PC-3 (cell line): ENCODE measurements around the gene CXorf65. TPM values are rescaled to one million over a fixed set of nuclear protein-coding genes. Genes with fewer than 3 reads are reported as not detected.

ENCODE experiments used
- ATAC-seq: fragments of 200-7000 bp; cut with Tn5 transposase; 2 replicates; pipeline ENCODE4 v1.9.1; 2020; ENCODE audit warnings: mild to moderate bottlenecking, moderate library complexity
- BruUV-seq: library from RNA; stranded (reverse); fragments of 400-500 nt; replicated peaks from 2 replicates; lab custom pipeline; 2021; lab: Mats Ljungman, UMichigan
- CTCF ChIA-PET: fragments of 300-600 bp; sonication (Branson Sonifier 250); formaldehyde crosslinking; loops from one replicate; lab custom pipeline; 2022; ENCODE audit warnings: antibody characterized with exemption; lab: Charles Lee
- POLR2A ChIA-PET: fragments of 300-600 bp; sonication (Branson Sonifier 250); formaldehyde crosslinking; loops from one replicate; lab custom pipeline; 2022; ENCODE audit warnings: antibody characterized with exemption; ENCODE audit not compliant: unreplicated experiment; lab: Charles Lee
- DNase-seq: peaks from one replicate; pipeline ENCODE4 v3.0.0-alpha.2; 2015
- H2AFZ ChIP-seq: fragments of 300-600 bp; sonication (generic); 2 replicates; pipeline ENCODE4 v1.6.0; 2016; ENCODE audit warnings: antibody characterized with exemption, low read length
- H3F3A ChIP-seq: fragments of 300-600 bp; sonication (generic); one replicate; pipeline ENCODE4 v1.6.0; 2017; ENCODE audit warnings: antibody characterized with exemption, low read length, control low read depth, mild to moderate bottlenecking; ENCODE audit not compliant: unreplicated experiment
- H3K27ac ChIP-seq: fragments of 300-600 bp; sonication (generic); 2 replicates; pipeline ENCODE4 v1.5.1; 2016; ENCODE audit warnings: mild to moderate bottlenecking, low read length
- H3K27me3 ChIP-seq: fragments of 300-600 bp; sonication (generic); 2 replicates; pipeline ENCODE4 v1.6.1; 2016; ENCODE audit warnings: low read length, mixed read lengths
- H3K36me3 ChIP-seq: fragments of 300-600 bp; sonication (generic); 2 replicates; pipeline ENCODE4 v1.6.1; 2016; ENCODE audit warnings: low read depth, mixed run types, low read length, mixed read lengths
- H3K4me1 ChIP-seq: fragments of 300-600 bp; sonication (generic); 2 replicates; pipeline ENCODE4 v1.5.1; 2016; ENCODE audit warnings: low read length; ENCODE audit not compliant: insufficient read depth
- H3K4me2 ChIP-seq: fragments of 300-600 bp; sonication (generic); 2 replicates; pipeline ENCODE4 v1.6.0; 2016; ENCODE audit warnings: low read length
- H3K4me3 ChIP-seq: fragments of 300-600 bp; sonication (generic); 2 replicates; pipeline ENCODE4 v1.5.1; 2016; ENCODE audit warnings: mild to moderate bottlenecking, low read length, mixed read lengths
- H3K79me2 ChIP-seq: fragments of 300-600 bp; sonication (generic); 2 replicates; pipeline ENCODE4 v1.6.1; 2017; ENCODE audit warnings: low read length, mixed read lengths
- H3K9ac ChIP-seq: fragments of 300-600 bp; sonication (generic); 2 replicates; pipeline ENCODE4 v1.6.0; 2016; ENCODE audit warnings: mild to moderate bottlenecking, low read length
- H3K9me2 ChIP-seq: fragments of 300-600 bp; sonication (generic); replicated peaks from 2 replicates; pipeline ENCODE4 v1.6.1; 2016; ENCODE audit warnings: mixed run types, low read length, mixed read lengths
- H3K9me3 ChIP-seq: fragments of 300-600 bp; sonication (generic); 2 replicates; pipeline ENCODE4 v1.6.1; 2016; ENCODE audit warnings: low read length, mixed read lengths
- H4K20me1 ChIP-seq: fragments of 300-600 bp; sonication (generic); 2 replicates; pipeline ENCODE4 v1.6.1; 2016; ENCODE audit warnings: low read length, mixed read lengths
- EZH2 ChIP-seq: fragments of 300-600 bp; sonication (generic); IDR thresholded peaks from one replicate; pipeline ENCODE4 v1.6.1; 2017; ENCODE audit warnings: antibody characterized with exemption, mild to moderate bottlenecking, low read length; ENCODE audit not compliant: unreplicated experiment
- EZH2phosphoT487 ChIP-seq: fragments of 300-600 bp; sonication (generic); IDR thresholded peaks from 2 replicates; pipeline ENCODE4 v1.6.1; 2018; ENCODE audit warnings: mild to moderate bottlenecking, antibody characterized with exemption, low read length, borderline replicate concordance
- intact Hi-C: fragments of 100-400 bp; cut with micrococcal nuclease; formaldehyde crosslinking; loops from 2 replicates; pipeline ENCODE4 v1.9.0; 2023
- total RNA-seq: library from RNA; depleted of rRNA; stranded (reverse); fragments of >200 nt; gene quantifications from 2 replicates; pipeline ENCODE4 v1.2.3, GENCODE V29; 2014
- TF ChIP-seq, protein P1 (sequence below): fragments of 300-600 bp; sonication (generic); conservative IDR thresholded peaks from 2 replicates; pipeline ENCODE4 v1.5.1; 2017; ENCODE audit warnings: antibody characterized with exemption, low read depth, mild to moderate bottlenecking, low read length

The CXorf65 gene
- total RNA-seq, 1 experiment from 2014 or later = not detected

DNA sequence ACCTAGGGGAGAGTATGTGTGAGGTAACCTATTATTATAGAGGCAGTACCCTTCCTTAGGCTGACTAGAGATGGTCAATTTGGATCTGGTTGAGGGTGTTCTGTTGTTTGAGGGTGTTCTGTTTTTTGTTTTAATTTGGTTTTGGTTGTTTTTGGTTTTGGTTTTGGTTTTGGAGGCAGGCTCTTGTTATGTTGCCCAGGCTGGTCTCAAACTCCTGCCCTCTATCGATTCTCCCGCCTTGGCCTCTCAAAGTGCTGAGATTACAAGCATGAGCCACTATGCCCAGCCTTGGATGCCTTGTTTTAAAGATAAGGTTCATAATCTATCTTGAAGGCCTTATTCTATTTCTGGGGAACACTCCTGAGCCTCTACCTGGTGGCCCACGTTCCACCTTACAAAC lies 912 bp downstream of the CXorf65 start:
- CTCF ChIA-PET = no interaction called here
- Histone ChIP-seq H3F3A (no peaks in the 10 kb centered on the region), H3K4me3 (no peak overlapping the region), H3K27me3 (no peaks in the 10 kb centered on the region), H3K36me3 (no peaks in the 10 kb centered on the region), H4K20me1 (no peaks in the 10 kb centered on the region), H3K9ac (no peak overlapping the region), H3K27ac (no peak overlapping the region), H3K9me2 (no peaks in the 10 kb centered on the region), H3K79me2 (no peaks in the 10 kb centered on the region), H3K4me1 (no peaks in the 10 kb centered on the region), H3K9me3 (no peaks in the 10 kb centered on the region), H2AFZ (no peak overlapping the region), H3K4me2 (no peak overlapping the region)
- DNase-seq (no peak), ATAC-seq (no peak)
- POLR2A ChIA-PET = no interaction called here
- BruUV-seq = no TSS peak
- TF ChIP-seq, protein P1, sequence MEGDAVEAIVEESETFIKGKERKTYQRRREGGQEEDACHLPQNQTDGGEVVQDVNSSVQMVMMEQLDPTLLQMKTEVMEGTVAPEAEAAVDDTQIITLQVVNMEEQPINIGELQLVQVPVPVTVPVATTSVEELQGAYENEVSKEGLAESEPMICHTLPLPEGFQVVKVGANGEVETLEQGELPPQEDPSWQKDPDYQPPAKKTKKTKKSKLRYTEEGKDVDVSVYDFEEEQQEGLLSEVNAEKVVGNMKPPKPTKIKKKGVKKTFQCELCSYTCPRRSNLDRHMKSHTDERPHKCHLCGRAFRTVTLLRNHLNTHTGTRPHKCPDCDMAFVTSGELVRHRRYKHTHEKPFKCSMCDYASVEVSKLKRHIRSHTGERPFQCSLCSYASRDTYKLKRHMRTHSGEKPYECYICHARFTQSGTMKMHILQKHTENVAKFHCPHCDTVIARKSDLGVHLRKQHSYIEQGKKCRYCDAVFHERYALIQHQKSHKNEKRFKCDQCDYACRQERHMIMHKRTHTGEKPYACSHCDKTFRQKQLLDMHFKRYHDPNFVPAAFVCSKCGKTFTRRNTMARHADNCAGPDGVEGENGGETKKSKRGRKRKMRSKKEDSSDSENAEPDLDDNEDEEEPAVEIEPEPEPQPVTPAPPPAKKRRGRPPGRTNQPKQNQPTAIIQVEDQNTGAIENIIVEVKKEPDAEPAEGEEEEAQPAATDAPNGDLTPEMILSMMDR = no peak
- TF ChIP-seq EZH2 (no peak), EZH2phosphoT487 (no peak)
- intact Hi-C loops = no loop called here

DNA sequence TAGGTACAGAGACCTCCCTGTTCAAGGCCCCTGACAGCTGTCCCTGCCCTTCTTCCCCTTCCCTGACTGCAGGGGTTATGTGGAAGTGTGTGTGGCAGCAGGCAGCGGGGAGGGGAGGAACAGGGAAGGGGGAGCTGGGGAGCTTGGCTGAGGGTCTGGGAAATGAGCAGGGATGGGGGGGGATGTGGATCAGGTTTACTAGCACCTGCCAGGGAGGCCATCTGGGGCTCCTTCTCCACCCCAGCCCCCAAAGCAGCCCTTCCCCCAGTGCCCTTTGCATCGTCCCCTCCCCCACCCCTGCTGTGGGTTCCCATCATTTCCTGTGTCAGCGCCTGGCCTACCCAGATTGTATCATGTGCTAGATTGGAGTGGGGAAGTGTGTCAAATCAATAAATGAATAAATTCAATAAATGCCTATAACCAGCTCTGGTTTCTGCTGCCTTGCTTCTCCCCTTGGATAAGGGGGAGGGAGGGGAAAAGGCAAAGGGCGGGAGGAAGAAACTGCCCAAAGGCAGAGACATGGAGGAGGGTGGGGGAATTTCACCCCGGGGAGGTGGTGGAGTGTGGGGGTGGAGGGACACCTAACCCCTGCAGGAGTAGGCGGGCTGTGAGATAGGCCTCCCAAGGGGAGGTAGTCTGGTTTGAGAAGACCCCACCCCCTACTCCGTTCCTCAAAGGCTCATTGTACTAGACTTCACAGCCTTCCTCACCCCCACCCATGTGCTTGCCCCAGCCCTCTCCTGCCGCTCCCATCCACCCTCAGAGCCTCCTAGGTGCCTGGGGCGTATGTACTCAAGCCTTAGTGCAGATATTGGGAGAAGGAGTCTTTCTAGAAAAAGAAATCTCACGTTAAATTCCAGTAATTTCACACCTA lies 3.2 kb downstream of the CXorf65 start:
- no peak overlapping the region for H3K9ac ChIP-seq
- no peak for ATAC-seq
- no peaks in the 10 kb centered on the region for H3K36me3 ChIP-seq
- no peak for DNase-seq
- no peaks in the 10 kb centered on the region for H3F3A ChIP-seq
- H3K79me2 ChIP-seq = no peaks in the 10 kb centered on the region
- TF ChIP-seq EZH2 (no peak), EZH2phosphoT487 (no peak)
- TF ChIP-seq, protein P1 = no peak
- H3K4me2 ChIP-seq = no peak overlapping the region
- no peak overlapping the region for H2AFZ ChIP-seq
- no peak overlapping the region for H3K4me3 ChIP-seq
- no peaks in the 10 kb centered on the region for H3K9me2 ChIP-seq
- no peaks in the 10 kb centered on the region for H3K27me3 ChIP-seq
- intact Hi-C loops = no loop called here
- POLR2A ChIA-PET = no interaction called here
- CTCF ChIA-PET = no interaction called here
- no peak overlapping the region for H3K27ac ChIP-seq
- H3K9me3 ChIP-seq = no peaks in the 10 kb centered on the region
- H3K4me1 ChIP-seq = no peaks in the 10 kb centered on the region
- BruUV-seq = no TSS peak
- H4K20me1 ChIP-seq = no peaks in the 10 kb centered on the region

DNA sequence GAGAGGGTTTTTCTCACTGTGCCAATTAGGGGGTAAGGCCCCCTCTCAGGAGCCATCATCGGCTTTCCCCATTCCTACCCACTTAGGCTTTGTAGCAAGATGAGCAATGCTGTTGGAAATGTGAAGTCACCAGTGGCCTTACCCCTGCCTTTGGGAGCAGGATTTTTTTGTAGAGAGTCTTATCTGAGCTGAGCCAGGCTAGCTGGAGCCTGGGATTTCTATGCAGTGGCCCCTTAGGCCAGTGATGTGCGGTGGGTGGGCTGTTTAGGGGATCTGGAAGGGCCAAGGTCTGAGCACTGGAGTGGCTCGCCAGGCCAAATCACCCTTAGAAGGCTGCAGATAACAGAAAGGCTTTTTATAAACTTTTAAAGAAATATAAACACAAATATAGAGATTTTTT lies 4.2 kb downstream of the CXorf65 start:
- no peak overlapping the region for H3K9ac ChIP-seq
- H3K4me2 ChIP-seq = no peak overlapping the region
- H3K9me3 ChIP-seq = no peaks in the 10 kb centered on the region
- no peaks in the 10 kb centered on the region for H3K79me2 ChIP-seq
- H3K4me3 ChIP-seq = no peak overlapping the region
- H4K20me1 ChIP-seq = no peaks in the 10 kb centered on the region
- DNase-seq (no peak), ATAC-seq (no peak)
- intact Hi-C loops = no loop called here
- H2AFZ ChIP-seq = no peak overlapping the region
- BruUV-seq = no TSS peak
- H3K27me3 ChIP-seq = no peaks in the 10 kb centered on the region
- TF ChIP-seq EZH2phosphoT487 (no peak), EZH2 (no peak)
- TF ChIP-seq, protein P1 = no peak
- no peaks in the 10 kb centered on the region for H3K9me2 ChIP-seq
- no peak overlapping the region for H3K27ac ChIP-seq
- POLR2A ChIA-PET = no interaction called here
- no peaks in the 10 kb centered on the region for H3K36me3 ChIP-seq
- H3F3A ChIP-seq = no peaks in the 10 kb centered on the region
- CTCF ChIA-PET = no interaction called here
- H3K4me1 ChIP-seq = no peaks in the 10 kb centered on the region
